Muscle layer of colon (tissue), 2 donors: ENCODE results near the gene ASPG.
"Not testable (repeated sequence)": the region's sequence is repeated elsewhere in the genome, so short reads cannot be mapped to it uniquely, and the experiment has no call there.

Source experiments
- H3K27ac ChIP-seq: one replicate; pipeline ENCODE4 v1.7.0; 2013; ENCODE audit warnings: low read depth, mild to moderate bottlenecking, low read length, moderate library complexity
- H3K27me3 ChIP-seq, 2 donors: one replicate each; pipeline ENCODE4 v1.7.0; 2013; ENCODE audit warnings: low read length in 2 of 2, mild to moderate bottlenecking in 2 of 2; ENCODE audit not compliant: insufficient read depth in 2 of 2, control insufficient read depth in 1 of 2
- H3K36me3 ChIP-seq: one replicate; pipeline ENCODE4 v1.7.0; 2013; ENCODE audit warnings: mild to moderate bottlenecking, low read length; ENCODE audit not compliant: insufficient read depth
- H3K4me1 ChIP-seq: one replicate; pipeline ENCODE4 v1.7.0; 2013; ENCODE audit warnings: mild to moderate bottlenecking, low read length; ENCODE audit not compliant: insufficient read depth
- H3K4me3 ChIP-seq, 2 donors: one replicate each; pipeline ENCODE4 v1.7.0; 2013; ENCODE audit warnings: low read length in 2 of 2, low read depth in 1 of 2, mild to moderate bottlenecking in 1 of 2, moderate library complexity in 1 of 2
- H3K9ac ChIP-seq: one replicate; pipeline ENCODE4 v1.7.0; 2013; ENCODE audit warnings: low read length
- H3K9me3 ChIP-seq: one replicate; pipeline ENCODE4 v1.7.0; 2013; ENCODE audit warnings: mild to moderate bottlenecking, low read length
- donor health status: abdominal sarcoma.
- donor health status: Adenocarcinoma of cecum.

The ASPG gene

GRCh38 chr14:104150136-104151025, 64.9 kb downstream of the ASPG start:
- Histone ChIP-seq H3K9ac (no peak overlapping the region), H3K27me3 (no peaks in the 10 kb centered on the region), H3K4me1 (peaks cover 6% of the 10 kb centered on the region), H3K36me3 (no peaks in the 10 kb centered on the region), H3K27ac (no peak overlapping the region), H3K4me3 (no peak overlapping the region), H3K9me3 (no peaks in the 10 kb centered on the region)

GRCh38 chr14:104151026-104151381, 65.5 kb downstream of the ASPG start:
- Histone ChIP-seq H3K4me1 (peaks cover 6% of the 10 kb centered on the region), H3K4me3 (no peak overlapping the region), H3K36me3 (no peaks in the 10 kb centered on the region), H3K27ac (no peak overlapping the region), H3K27me3 (no peaks in the 10 kb centered on the region), H3K9ac (no peak overlapping the region), H3K9me3 (no peaks in the 10 kb centered on the region)

- Histone ChIP-seq H3K27me3 (no peaks in the 10 kb centered on the region), H3K36me3 (no peaks in the 10 kb centered on the region), H3K4me3 (no peak overlapping the region), H3K4me1 (peaks cover 6% of the 10 kb centered on the region), H3K27ac (no peak overlapping the region), H3K9ac (no peak overlapping the region), H3K9me3 (no peaks in the 10 kb centered on the region)
Observed at GRCh38 chr14:104151566-104152245, 66.2 kb downstream of the ASPG start.

- Histone ChIP-seq H3K9me3 (no peaks in the 10 kb centered on the region), H3K27ac (no peak overlapping the region), H3K4me1 (peaks cover 6% of the 10 kb centered on the region), H3K4me3 (no peak overlapping the region), H3K36me3 (no peaks in the 10 kb centered on the region), H3K27me3 (no peaks in the 10 kb centered on the region), H3K9ac (no peak overlapping the region)
Observed at GRCh38 chr14:104152246-104152575, 66.7 kb downstream of the ASPG start.

GRCh38 chr14:104152686-104153393, 67.3 kb downstream of the ASPG start:
- H3K27me3 ChIP-seq: no peaks in the 10 kb centered on the region
- H3K36me3 ChIP-seq: no peaks in the 10 kb centered on the region
- peaks cover 6% of the 10 kb centered on the region for H3K4me1 ChIP-seq
- no peak overlapping the region for H3K9ac ChIP-seq
- H3K27ac ChIP-seq: no peak overlapping the region
- H3K4me3 ChIP-seq: no peak overlapping the region
- no peaks in the 10 kb centered on the region for H3K9me3 ChIP-seq

GRCh38 chr14:104153394-104153755, 67.9 kb downstream of the ASPG start:
- H3K4me1 ChIP-seq, H3K4me3 ChIP-seq, H3K27me3 ChIP-seq, H3K36me3 ChIP-seq, H3K27ac ChIP-seq, H3K9me3 ChIP-seq, H3K9ac ChIP-seq: not testable (repeated sequence)

- no peaks in the 10 kb centered on the region for H3K27me3 ChIP-seq
- no peaks in the 10 kb centered on the region for H3K9me3 ChIP-seq
- H3K4me3 ChIP-seq: no peak overlapping the region
- H3K9ac ChIP-seq: no peak overlapping the region
- H3K36me3 ChIP-seq: no peaks in the 10 kb centered on the region
- H3K27ac ChIP-seq: no peak overlapping the region
- peaks cover 6% of the 10 kb centered on the region for H3K4me1 ChIP-seq
Observed at GRCh38 chr14:104154246-104154645, 68.7 kb downstream of the ASPG start.

GRCh38 chr14:104155513-104155912, 70.0 kb downstream of the ASPG start:
- Histone ChIP-seq H3K4me1 (peaks cover 2% of the 10 kb centered on the region), H3K27me3 (no peaks in the 10 kb centered on the region), H3K9me3 (no peaks in the 10 kb centered on the region)

GRCh38 chr14:104156142-104156541, 70.6 kb downstream of the ASPG start:
- Histone ChIP-seq H3K9me3 (no peaks in the 10 kb centered on the region), H3K27me3 (no peaks in the 10 kb centered on the region), H3K36me3 (no peaks in the 10 kb centered on the region), H3K27ac (no peak overlapping the region), H3K4me1 (no peaks in the 10 kb centered on the region), H3K9ac (no peak overlapping the region), H3K4me3 (no peak overlapping the region)

More at GRCh38 chr14:104155513-104155912, 70.0 kb downstream of the ASPG start:
- Histone ChIP-seq H3K27ac (no peak overlapping the region), H3K4me3 (no peak overlapping the region), H3K9ac (no peak overlapping the region), H3K36me3 (no peaks in the 10 kb centered on the region)

- Histone ChIP-seq H3K9me3 (no peaks in the 10 kb centered on the region), H3K4me3 (no peak overlapping the region), H3K36me3 (no peaks in the 10 kb centered on the region), H3K27me3 (no peaks in the 10 kb centered on the region), H3K27ac (no peak overlapping the region), H3K4me1 (no peaks in the 10 kb centered on the region), H3K9ac (no peak overlapping the region)
Observed at GRCh38 chr14:104157016-104157928, 71.8 kb downstream of the ASPG start.
